GM19395 (cell line): ENCODE data around the gene ANKLE2.
"Not testable (repeated sequence)": the region's sequence is repeated elsewhere in the genome, so short reads cannot be mapped to it uniquely, and the experiment has no call there.

Experiments
- ATAC-seq: cut with Tn5 transposase; IDR thresholded peaks from one replicate; pipeline ENCODE4 v1.9.1; 2021; ENCODE audit warnings: mild to moderate bottlenecking, moderate library complexity; ENCODE audit not compliant: unreplicated experiment

The ANKLE2 gene

GRCh38 chr12:132777614-132778013 is 16.0 kb upstream of the ANKLE2 start:
- ATAC-seq = no peak

GRCh38 chr12:132776816-132777568 is 15.4 kb upstream of the ANKLE2 start:
- no peak for ATAC-seq

- not testable (repeated sequence) for ATAC-seq
These were observed 14.6 kb upstream of the ANKLE2 start for GRCh38 chr12:132776230-132776625.

GRCh38 chr12:132775502-132776229 is 14.0 kb upstream of the ANKLE2 start:
- ATAC-seq = no peak

- ATAC-seq = no peak
These were observed 13.1 kb upstream of the ANKLE2 start for GRCh38 chr12:132774646-132775275.

- ATAC-seq = no peak
These were observed 12.5 kb upstream of the ANKLE2 start for GRCh38 chr12:132774159-132774558.

GRCh38 chr12:132773077-132773955 is 11.7 kb upstream of the ANKLE2 start:
- no peak for ATAC-seq

- ATAC-seq = peak; percentile 53
These were observed 11.0 kb upstream of the ANKLE2 start for GRCh38 chr12:132772606-132773005.

GRCh38 chr12:132771126-132771838 is 9.7 kb upstream of the ANKLE2 start:
- peak; percentile 53 for ATAC-seq

- ATAC-seq = no peak
These were observed 4.9 kb upstream of the ANKLE2 start for GRCh38 chr12:132766380-132767085.

- ATAC-seq = no peak
These were observed 3.7 kb upstream of the ANKLE2 start for GRCh38 chr12:132765361-132765760.

GRCh38 chr12:132764231-132764630 is 2.6 kb upstream of the ANKLE2 start:
- no peak for ATAC-seq

- ATAC-seq = peak; percentile 77
These were observed 420 bp upstream of the ANKLE2 start for GRCh38 chr12:132761921-132762583.

GRCh38 chr12:132759359-132759758 is 2.3 kb downstream of the ANKLE2 start:
- ATAC-seq = no peak

GRCh38 chr12:132758825-132759224 is 2.8 kb downstream of the ANKLE2 start:
- ATAC-seq = not testable (repeated sequence)

GRCh38 chr12:132754160-132754932 is 7.3 kb downstream of the ANKLE2 start:
- no peak for ATAC-seq

- ATAC-seq = not testable (repeated sequence)
These were observed 8.0 kb downstream of the ANKLE2 start for GRCh38 chr12:132753670-132754069.

- no peak for ATAC-seq
These were observed 13.3 kb downstream of the ANKLE2 start for GRCh38 chr12:132748319-132748718.
